DMS79 treated with DMSO at 0.1 percent for 48 hours (cell line): Measurements from ENCODE around the gene DPP10.

ENCODE experiments used
- DNase-seq: peaks from one replicate; lab custom pipeline; 2025; lab: John Stamatoyannopoulos, UW

DPP10 gene

GRCh38 chr2:115161081-115161770 lies 718.8 kb downstream of the DPP10 start:
- DNase-seq: no peak

- DNase-seq: no peak
Measured at GRCh38 chr2:115161771-115162493, 719.5 kb downstream of the DPP10 start.

DNA sequence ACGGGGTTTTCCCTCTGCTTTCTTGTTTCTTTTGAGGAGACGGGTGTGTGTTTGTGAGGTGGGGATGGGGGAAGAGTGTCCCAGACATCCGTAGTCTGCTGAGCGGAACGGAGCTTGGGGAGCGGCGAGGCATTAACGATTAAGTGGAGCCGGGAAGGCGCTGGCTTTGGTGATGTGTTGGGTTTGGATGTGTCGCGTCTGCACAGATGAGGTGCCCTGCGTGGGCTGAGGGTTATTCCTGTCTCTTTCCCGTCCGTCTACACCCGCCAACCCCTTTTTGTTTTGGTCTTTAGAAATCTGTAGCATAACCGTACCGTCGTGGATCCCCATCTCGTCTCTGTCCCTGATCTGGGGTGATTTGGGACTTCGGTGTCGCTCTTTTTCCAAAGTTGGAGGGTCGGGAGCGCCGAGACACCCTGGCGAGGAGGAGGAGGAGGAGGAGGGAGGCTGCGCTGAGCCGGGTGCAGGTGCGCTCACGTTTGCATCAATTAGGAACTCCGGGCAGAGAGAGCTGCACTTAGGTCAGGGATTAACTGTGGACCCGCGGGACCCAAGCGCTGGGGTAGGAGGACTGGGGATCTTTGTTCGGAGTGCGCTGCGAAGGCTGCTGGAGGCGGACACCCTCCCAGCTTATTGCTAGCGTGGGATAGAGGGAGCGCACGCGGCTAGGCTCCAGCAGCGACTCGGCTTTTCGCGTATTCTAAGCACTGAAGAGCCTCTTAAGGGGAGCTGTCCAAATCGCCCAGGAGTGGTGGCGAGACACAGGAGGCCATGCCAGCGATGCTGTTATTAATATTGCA lies 720.3 kb downstream of the DPP10 start:
- DNase-seq: no peak

DNA sequence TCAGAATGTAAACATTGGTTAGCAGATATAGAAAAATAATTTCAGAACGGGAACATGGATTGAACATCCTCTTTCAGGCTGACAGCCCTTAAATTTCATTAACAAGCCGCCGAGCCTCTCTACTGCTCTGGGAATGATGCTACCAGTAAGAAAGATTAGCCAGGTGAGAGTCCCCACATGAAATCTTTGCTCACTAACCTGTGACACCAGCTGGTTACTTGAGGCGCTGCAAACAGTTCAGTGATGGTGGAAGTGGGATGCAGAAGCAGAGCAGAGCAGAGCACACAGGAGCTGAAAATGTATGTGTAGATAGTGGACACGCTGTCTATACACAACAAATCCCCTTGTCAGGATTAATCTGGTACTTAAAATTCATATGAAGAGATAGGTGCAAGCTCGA lies 721.1 kb downstream of the DPP10 start:
- no peak for DNase-seq

- no peak for DNase-seq
Measured at GRCh38 chr2:115165529-115166109, 723.2 kb downstream of the DPP10 start.

- DNase-seq: no peak
Measured at GRCh38 chr2:115168457-115168856, 726.0 kb downstream of the DPP10 start.

DNA sequence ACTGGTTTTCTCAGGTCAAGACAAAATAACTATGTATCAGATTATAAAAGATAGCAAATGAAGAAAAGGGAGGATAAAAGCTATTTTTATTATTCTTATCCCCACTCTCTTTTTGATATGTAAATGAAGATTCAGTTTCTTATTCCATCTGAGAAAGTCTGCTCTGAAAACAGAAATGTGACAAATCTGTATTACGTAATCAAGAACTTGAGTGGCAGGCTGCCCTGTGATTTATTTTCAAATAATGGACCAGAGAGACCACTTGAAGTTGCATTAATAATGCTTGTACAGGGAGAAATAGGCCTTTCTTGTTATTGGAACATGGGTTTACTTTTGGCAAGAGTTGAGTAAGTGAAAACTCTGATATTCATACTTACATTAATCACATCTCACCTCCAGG lies 727.4 kb downstream of the DPP10 start:
- no peak for DNase-seq

DNA sequence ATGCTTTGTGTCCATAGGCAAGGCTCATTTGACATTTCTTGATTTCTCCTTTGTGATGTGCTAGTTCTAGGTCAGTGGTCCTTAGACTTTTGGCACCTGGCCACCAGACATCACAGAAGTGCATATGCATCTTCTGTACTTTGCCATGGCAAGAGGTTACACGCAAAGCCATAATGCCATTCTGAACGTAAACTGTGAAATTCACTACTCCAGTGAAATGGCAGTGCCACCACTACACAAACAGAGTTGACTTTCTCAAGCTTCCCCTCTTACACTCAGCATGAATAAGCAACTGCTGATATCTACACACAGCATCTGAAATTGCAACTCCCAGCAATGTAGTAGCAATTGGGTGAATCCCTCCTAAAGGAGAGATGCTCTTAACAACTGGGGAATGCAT lies 729.3 kb downstream of the DPP10 start:
- DNase-seq: no peak

DNA sequence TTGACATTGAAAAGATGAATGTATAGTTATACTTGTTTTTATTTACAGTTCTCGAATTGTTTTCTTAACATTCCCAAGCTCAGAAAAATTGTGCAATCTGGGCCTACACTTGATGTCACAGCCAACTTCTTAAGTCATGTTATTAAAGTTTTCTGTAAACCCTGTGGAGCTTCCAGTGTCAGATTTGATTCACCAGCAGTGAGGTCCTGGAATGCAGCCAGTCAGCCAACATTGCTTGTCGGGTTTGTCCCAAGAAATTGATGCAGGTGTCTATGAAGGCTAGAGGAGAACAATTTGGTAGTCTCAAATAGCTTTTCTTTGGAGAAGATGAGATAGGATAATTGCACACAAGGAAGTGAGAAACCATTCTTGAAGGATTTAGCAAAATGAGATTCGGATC lies 732.2 kb downstream of the DPP10 start:
- no peak for DNase-seq

- no peak for DNase-seq
Measured at GRCh38 chr2:115183144-115183543, 740.7 kb downstream of the DPP10 start.

DNA sequence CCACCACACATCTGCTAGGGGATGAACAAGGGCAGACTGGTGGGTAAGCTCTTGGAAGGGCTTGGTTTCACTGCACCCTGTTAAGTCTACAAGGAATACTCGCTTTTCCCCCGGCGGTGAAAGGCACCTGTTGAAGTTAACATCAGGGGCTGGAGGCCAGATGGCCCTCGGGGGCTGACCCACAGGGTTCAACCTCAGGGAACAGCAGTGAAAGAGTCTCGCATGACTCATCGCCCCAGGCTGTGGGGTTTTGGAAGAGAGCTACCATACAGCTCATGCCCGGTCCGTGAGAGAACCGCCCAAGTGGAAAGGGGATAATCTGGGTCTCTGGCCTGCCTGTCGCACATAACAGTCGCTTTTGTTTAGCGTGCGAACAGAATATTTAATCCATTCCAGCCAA lies 748.0 kb downstream of the DPP10 start:
- no peak for DNase-seq

GRCh38 chr2:115194623-115195022 lies 752.2 kb downstream of the DPP10 start:
- no peak for DNase-seq

DNA sequence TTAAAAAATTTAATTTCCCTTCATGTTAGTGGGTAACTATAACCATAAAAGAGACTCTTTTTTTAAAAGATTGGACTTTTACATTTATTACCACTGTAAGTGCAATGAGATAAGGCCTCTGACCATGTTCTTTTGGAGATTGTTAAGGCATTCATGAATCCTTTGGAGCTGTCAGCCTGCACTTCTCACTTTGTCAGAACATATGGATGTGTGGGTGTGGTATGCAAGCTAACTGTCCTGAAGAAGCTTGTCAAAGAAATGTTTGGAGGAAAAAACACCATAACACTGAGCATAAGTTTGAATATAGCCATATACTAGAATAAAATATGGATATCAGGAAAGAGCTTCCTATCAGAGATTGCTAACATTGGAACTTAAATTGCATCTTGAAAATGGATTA lies 754.1 kb downstream of the DPP10 start:
- DNase-seq: no peak

- no peak for DNase-seq
Measured at GRCh38 chr2:115199966-115200365, 757.5 kb downstream of the DPP10 start.

DNA sequence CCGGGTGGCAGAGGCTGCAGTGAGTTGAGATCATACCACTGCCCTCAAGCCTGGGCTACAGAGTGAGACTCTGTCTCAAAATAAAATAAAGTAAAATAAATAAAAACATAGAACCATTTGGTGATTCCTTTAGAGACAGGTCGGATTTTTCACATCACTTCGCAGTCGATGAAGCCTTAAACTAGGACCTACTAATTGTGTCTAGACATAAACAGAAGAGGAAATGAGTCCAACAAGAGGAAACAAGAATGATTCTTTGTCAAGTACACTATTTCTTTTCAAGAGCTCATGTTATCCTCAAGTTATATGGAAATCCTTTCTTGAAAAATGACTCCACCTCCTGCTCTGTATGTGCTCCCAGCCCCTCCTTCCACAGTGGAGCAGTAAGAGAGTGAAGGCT lies 758.9 kb downstream of the DPP10 start:
- DNase-seq: no peak

GRCh38 chr2:115208493-115209164 lies 766.2 kb downstream of the DPP10 start:
- DNase-seq: no peak

DNA sequence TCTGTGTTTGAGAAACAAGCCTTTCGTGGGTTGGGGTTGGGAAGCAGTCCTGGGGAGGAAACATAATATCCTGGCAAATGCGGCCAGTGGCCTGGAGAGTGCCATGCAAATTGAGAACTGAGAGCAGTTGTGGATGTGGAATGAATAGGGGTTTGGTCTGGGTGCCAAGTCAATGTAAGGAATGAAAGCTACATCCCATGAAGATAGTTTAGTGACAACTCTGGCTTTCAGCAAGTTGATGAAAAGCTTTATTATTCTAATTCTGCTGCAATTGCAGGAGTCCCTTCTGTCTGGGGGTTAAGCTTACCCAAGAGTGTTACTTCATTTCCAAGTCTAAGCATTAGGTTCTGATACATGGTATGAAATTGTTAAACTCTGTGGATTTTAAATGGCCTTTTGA lies 771.6 kb downstream of the DPP10 start:
- no peak for DNase-seq

DNA sequence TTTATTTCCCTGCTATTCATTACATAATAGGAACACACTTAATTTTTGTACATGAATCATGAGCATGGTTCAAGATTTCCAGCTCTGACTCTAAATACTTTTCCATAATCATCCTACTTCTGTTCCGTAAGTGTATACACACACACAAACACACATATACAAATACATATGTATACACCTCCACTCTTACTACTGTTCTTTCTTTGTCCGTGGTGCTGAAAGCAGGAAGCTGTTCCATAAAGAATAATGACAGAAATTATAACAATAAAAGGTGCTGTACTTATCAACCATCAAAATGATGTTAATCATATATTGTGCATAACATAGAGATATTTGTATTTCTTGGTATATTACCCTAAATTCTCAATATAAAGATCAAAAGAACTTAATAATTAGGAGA lies 776.9 kb downstream of the DPP10 start:
- no peak for DNase-seq

DNA sequence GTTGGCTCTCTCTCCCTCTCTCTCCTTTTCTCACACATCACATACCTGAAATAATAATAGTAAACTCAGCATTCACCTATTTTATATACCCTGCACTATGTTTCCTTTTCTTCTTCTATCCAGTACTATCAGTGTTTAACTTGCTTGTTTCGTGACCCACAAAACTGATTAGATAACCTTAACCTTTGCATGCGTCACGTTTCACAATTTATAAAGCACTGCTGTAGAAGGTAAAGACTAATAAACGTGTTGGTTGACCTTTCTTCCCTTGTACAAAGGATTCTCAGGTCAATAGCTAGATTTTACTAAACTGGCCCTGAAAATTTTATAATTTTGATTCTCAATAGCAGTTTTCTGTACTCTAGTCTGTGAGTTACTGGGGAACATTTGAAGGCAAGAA lies 791.7 kb downstream of the DPP10 start:
- no peak for DNase-seq

- DNase-seq: no peak
Measured at GRCh38 chr2:115234737-115235136, 792.3 kb downstream of the DPP10 start.

DNA sequence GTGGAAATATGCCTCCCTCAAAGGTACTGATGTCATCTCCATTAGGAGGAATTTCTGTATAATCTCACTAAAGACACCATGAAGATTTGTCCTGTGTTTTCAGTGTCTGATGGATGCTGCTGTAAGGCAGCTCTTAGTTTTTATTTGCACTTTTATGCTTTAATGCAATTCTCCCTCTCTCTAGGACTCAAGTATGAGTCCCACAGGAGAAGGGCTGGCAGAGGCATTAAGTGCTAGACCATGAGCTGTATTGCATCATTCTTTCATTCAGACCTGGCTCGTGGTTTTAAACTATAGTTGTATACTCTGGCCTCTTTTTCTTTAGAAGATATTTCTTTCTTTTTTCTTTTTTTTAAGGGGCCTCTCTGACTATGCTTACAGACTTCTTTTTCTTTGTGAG lies 805.6 kb downstream of the DPP10 start:
- DNase-seq: no peak

DNA sequence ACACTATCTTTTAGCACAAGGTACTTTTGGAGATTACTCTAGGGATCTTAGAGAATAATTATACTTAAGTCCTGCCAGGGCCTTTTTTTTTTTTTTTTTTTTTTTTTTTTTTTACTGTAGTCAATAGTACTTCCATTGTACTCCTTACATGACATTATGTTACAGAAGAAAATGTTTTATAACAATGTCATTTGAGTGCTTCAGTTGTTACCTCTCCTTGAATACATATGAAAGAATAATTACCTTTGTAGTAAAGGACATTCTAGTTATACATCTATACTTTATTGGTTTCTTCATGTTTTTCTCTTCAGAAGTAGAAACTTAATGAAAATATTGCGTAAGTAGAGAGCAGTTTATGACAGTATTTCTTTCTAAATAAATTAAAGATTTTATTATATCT lies 834.9 kb downstream of the DPP10 start:
- no peak for DNase-seq
